Measurements from ENCODE around the gene AP1AR. TPM values are rescaled to one million over a fixed set of nuclear protein-coding genes. Genes with fewer than 3 reads are reported as not detected.

Gene AP1AR
- total and polyA plus RNA-seq, 2 of the 4 experiments (the other 2 are of a cell fraction), result 4.0 to 4.7 TPM

GRCh38 chr4:112182604-112183003, 49.0 kb upstream of the AP1AR start:
- no peak for ATAC-seq (ENCODE audit: low read depth)

More at GRCh38 chr4:112182604-112183003, 49.0 kb upstream of the AP1AR start:
- intact Hi-C loops (cut with micrococcal nuclease), result no loop called here
- Histone ChIP-seq H3K14ac (replicated peaks; ENCODE audit: low read depth, low read length) (no peak overlapping the region), H3K27me3 (ENCODE audit: control insufficient read depth, insufficient read depth, low read length) (no peaks in the 10 kb centered on the region), H2BK5ac (ENCODE audit: low read depth, low read length, poor library complexity, severe bottlenecking) (no peak overlapping the region), H3K27ac (ENCODE audit: insufficient read depth, low read length) (no peak overlapping the region), H4K91ac (ENCODE audit: insufficient read depth, low read depth, low read length) (no peak overlapping the region), H2BK120ac (ENCODE audit: low read depth, low read length) (no peak overlapping the region), H3K4me1 (ENCODE audit: control insufficient read depth, insufficient read depth, low read length) (no peaks in the 10 kb centered on the region), H3K4me2 (ENCODE audit: low read depth, low read length) (no peak overlapping the region), H3K4me3 (ENCODE audit: insufficient read depth, low read depth, low read length) (no peak overlapping the region), H3K4ac (ENCODE audit: low read depth, low read length) (no peak overlapping the region), H3K23ac (ENCODE audit: low read depth, low read length) (no peak overlapping the region), H2AFZ (replicated peaks; ENCODE audit: low read length, poor library complexity) (no peak overlapping the region), H3K79me1 (ENCODE audit: low read depth in 1 of 2, low read length in 2 of 2) (no peaks in the 10 kb centered on the region), H3K18ac (ENCODE audit: low read depth, low read length) (no peak overlapping the region), H3K9me3 (ENCODE audit: control insufficient read depth, insufficient read depth, low read length) (no peaks in the 10 kb centered on the region), H3K9ac (ENCODE audit: low read depth, low read length) (no peak overlapping the region), H3K9me1 (ENCODE audit: insufficient read depth, low read length) (no peaks in the 10 kb centered on the region), H2BK15ac (ENCODE audit: low read depth, low read length) (no peak overlapping the region), H4K8ac (ENCODE audit: low read depth in 2 of 2, low read length in 2 of 2) (no peak overlapping the region), H2AK5ac (ENCODE audit: low read depth, low read length) (no peak overlapping the region), H3K36me3 (ENCODE audit: control insufficient read depth, insufficient read depth, low read length) (no peaks in the 10 kb centered on the region), H4K20me1 (ENCODE audit: insufficient read depth, low read length) (no peaks in the 10 kb centered on the region), H2BK20ac (ENCODE audit: low read depth, low read length) (no peak overlapping the region), H2AK9ac (replicated peaks; ENCODE audit: low read depth, low read length, poor library complexity) (no peak overlapping the region), H3K56ac (ENCODE audit: extremely low read depth, insufficient read depth, low read length) (no peak overlapping the region), H4K5ac (ENCODE audit: low read depth, low read length) (no peak overlapping the region)
- CTCF ChIA-PET, result interaction anchor here (0.6 kb wide), 1 partner anchor 393 kb away, joined by 3 read pairs; no protein-coding TSS in a partner anchor
- no CpG with 5 or more reads among the region's 3 CpGs for WGBS, 2 experiments (ENCODE audit: extremely low coverage in 2 of 2, insufficient read length in 1 of 2)
- no TSS peak for BruUV-seq (replicated peaks)
- in situ Hi-C loops (cut with MboI; ENCODE audit: low sequenced_read_pairs), result no loop called here
- dilution Hi-C loops (cut with HindIII; ENCODE audit: low sequenced_read_pairs, unreplicated experiment), result no loop called here
- POLR2A ChIA-PET (ENCODE audit: unreplicated experiment), result no interaction called here
- no peak for DNase-seq
- TF ChIP-seq MAZ (IDR thresholded peaks at IDR 0.05; ENCODE audit: borderline replicate concordance, low read depth, low read length) (no peak), MXI1 (IDR thresholded peaks at IDR 0.05; ENCODE audit: borderline replicate concordance, low read depth, low read length) (no peak), POLR2A (IDR thresholded peaks at IDR 0.05; ENCODE audit: low read depth, low read length) (no peak), CHD1 (IDR thresholded peaks at IDR 0.05; ENCODE audit: low read depth, low read length) (no peak), ELK1 (IDR thresholded peaks at IDR 0.05; ENCODE audit: borderline replicate concordance, low read depth, low read length) (no peak), BHLHE40 (IDR thresholded peaks at IDR 0.05; ENCODE audit: low read depth, low read length) (no peak), USF2 (IDR thresholded peaks at IDR 0.05; ENCODE audit: low read depth, low read length) (no peak), CEBPB (IDR thresholded peaks at IDR 0.05; ENCODE audit: low read depth, low read length) (no peak)

Measured in IMR-90 (cell line).